Testis (tissue), 2 donors: Measurements from ENCODE around the gene ALPG.
"Not testable (repeated sequence)": the region's sequence is repeated elsewhere in the genome, so short reads cannot be mapped to it uniquely, and the experiment has no call there.

ENCODE experiments used
- POLR2A ChIP-seq: fragments of 450-650 bp; IDR thresholded peaks from one replicate; pipeline ENCODE4 v1.6.1; 2017; ENCODE audit warnings: antibody characterized with exemption, mild to moderate bottlenecking, moderate library complexity
- TF ChIP-seq, protein P1 (sequence below), 3 experiments: fragments of 450-650 bp in 2 of 3; fragments of 200-600 bp in 1 of 3; sonication (generic) in 1 of 3; IDR thresholded peaks; one replicate each; pipeline ENCODE4 v1.5.1; 2016 to 2019; ENCODE audit warnings: antibody characterized with exemption in 3 of 3, mild to moderate bottlenecking in 2 of 3, moderate library complexity in 1 of 3

- TF ChIP-seq, protein P1, sequence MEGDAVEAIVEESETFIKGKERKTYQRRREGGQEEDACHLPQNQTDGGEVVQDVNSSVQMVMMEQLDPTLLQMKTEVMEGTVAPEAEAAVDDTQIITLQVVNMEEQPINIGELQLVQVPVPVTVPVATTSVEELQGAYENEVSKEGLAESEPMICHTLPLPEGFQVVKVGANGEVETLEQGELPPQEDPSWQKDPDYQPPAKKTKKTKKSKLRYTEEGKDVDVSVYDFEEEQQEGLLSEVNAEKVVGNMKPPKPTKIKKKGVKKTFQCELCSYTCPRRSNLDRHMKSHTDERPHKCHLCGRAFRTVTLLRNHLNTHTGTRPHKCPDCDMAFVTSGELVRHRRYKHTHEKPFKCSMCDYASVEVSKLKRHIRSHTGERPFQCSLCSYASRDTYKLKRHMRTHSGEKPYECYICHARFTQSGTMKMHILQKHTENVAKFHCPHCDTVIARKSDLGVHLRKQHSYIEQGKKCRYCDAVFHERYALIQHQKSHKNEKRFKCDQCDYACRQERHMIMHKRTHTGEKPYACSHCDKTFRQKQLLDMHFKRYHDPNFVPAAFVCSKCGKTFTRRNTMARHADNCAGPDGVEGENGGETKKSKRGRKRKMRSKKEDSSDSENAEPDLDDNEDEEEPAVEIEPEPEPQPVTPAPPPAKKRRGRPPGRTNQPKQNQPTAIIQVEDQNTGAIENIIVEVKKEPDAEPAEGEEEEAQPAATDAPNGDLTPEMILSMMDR (IDR thresholded peaks at IDR 0.05) = not testable (repeated sequence)
- TF ChIP-seq POLR2A = not testable (repeated sequence)
Observed at GRCh38 chr2:232370007-232370406, 36.6 kb upstream of the ALPG start.
